ENCODE measurements around the gene LAMTOR3.

LAMTOR3 gene

GRCh38 chr4:99855678-99856077 lies 38.5 kb downstream of the LAMTOR3 start:
- no peak for TF ChIP-seq CTCF (conservative IDR thresholded peaks at IDR 0.05; ENCODE audit: low read depth, low read length)
- Histone ChIP-seq H3K36me3 (ENCODE audit: insufficient read depth) (no peaks in the 10 kb centered on the region), H3K4me2 (peak overlapping the region; percentile 10; the same call in 1 of the 2 replicates), H3K27me3 (ENCODE audit: insufficient read depth, low read depth) (no peaks in the 10 kb centered on the region), H2AFZ (ENCODE audit: low read depth) (no peak overlapping the region), H3K9ac (no peak overlapping the region), H3K27ac (no peak overlapping the region), H4K20me1 (ENCODE audit: insufficient read depth) (no peaks in the 10 kb centered on the region), H3K79me2 (ENCODE audit: insufficient read depth, low read depth) (no peaks in the 10 kb centered on the region), H3K4me3 (IDR thresholded peaks at IDR 0.05; ENCODE audit: insufficient read depth, low read depth, low read length) (no peak overlapping the region), H3K4me1 (ENCODE audit: low read depth, poor library complexity, severe bottlenecking) (peaks cover 6% of the 10 kb centered on the region)

- no peak overlapping the region for H3K4me2 ChIP-seq
- H3K4me1 ChIP-seq (ENCODE audit: low read depth, poor library complexity, severe bottlenecking) = peaks cover 6% of the 10 kb centered on the region
- no peak overlapping the region for H3K4me3 ChIP-seq (IDR thresholded peaks at IDR 0.05; ENCODE audit: insufficient read depth, low read depth, low read length)
- H3K27ac ChIP-seq = no peak overlapping the region
- no peaks in the 10 kb centered on the region for H3K79me2 ChIP-seq (ENCODE audit: insufficient read depth, low read depth)
- H3K27me3 ChIP-seq (ENCODE audit: insufficient read depth, low read depth) = no peaks in the 10 kb centered on the region
- no peak overlapping the region for H2AFZ ChIP-seq (ENCODE audit: low read depth)
- no peak overlapping the region for H3K9ac ChIP-seq
- TF ChIP-seq CTCF (conservative IDR thresholded peaks at IDR 0.05; ENCODE audit: low read depth, low read length) = no peak
- H4K20me1 ChIP-seq (ENCODE audit: insufficient read depth) = no peaks in the 10 kb centered on the region
- H3K36me3 ChIP-seq (ENCODE audit: insufficient read depth) = no peaks in the 10 kb centered on the region
Observed at GRCh38 chr4:99853999-99854398, 40.2 kb downstream of the LAMTOR3 start.

- Histone ChIP-seq H3K36me3 (ENCODE audit: insufficient read depth) (no peaks in the 10 kb centered on the region), H3K4me1 (ENCODE audit: low read depth, poor library complexity, severe bottlenecking) (peaks cover 6% of the 10 kb centered on the region), H2AFZ (ENCODE audit: low read depth) (no peak overlapping the region), H3K27me3 (ENCODE audit: insufficient read depth, low read depth) (no peaks in the 10 kb centered on the region), H3K9ac (no peak overlapping the region), H3K27ac (no peak overlapping the region), H3K79me2 (ENCODE audit: insufficient read depth, low read depth) (no peaks in the 10 kb centered on the region), H3K4me3 (IDR thresholded peaks at IDR 0.05; ENCODE audit: insufficient read depth, low read depth, low read length) (no peak overlapping the region), H3K4me2 (no peak overlapping the region), H4K20me1 (ENCODE audit: insufficient read depth) (no peaks in the 10 kb centered on the region)
- TF ChIP-seq CTCF (conservative IDR thresholded peaks at IDR 0.05; ENCODE audit: low read depth, low read length) = no peak
Observed at GRCh38 chr4:99853190-99853589, 41.0 kb downstream of the LAMTOR3 start.

- Histone ChIP-seq H3K9ac (no peak overlapping the region), H3K36me3 (ENCODE audit: insufficient read depth) (no peaks in the 10 kb centered on the region), H3K27me3 (ENCODE audit: insufficient read depth, low read depth) (no peaks in the 10 kb centered on the region), H3K4me1 (ENCODE audit: low read depth, poor library complexity, severe bottlenecking) (peaks cover 8% of the 10 kb centered on the region), H3K27ac (no peak overlapping the region), H4K20me1 (ENCODE audit: insufficient read depth) (no peaks in the 10 kb centered on the region), H3K4me2 (no peak overlapping the region), H2AFZ (ENCODE audit: low read depth) (no peak overlapping the region), H3K79me2 (ENCODE audit: insufficient read depth, low read depth) (no peaks in the 10 kb centered on the region), H3K4me3 (IDR thresholded peaks at IDR 0.05; ENCODE audit: insufficient read depth, low read depth, low read length) (no peak overlapping the region)
- no peak for TF ChIP-seq CTCF (conservative IDR thresholded peaks at IDR 0.05; ENCODE audit: low read depth, low read length)
Observed at GRCh38 chr4:99852199-99852749, 42.0 kb downstream of the LAMTOR3 start.
